HEK293 (cell line): Measurements from ENCODE around the gene RBBP5.
A peak's percentile ranks its signal among the peaks of the same experiment; 100 is the strongest.
"Not testable (repeated sequence)": the region's sequence is repeated elsewhere in the genome, so short reads cannot be mapped to it uniquely, and the experiment has no call there.

Experiments
- CTCF ChIA-PET: fragments of 350-600 bp; formaldehyde crosslinking; extraction: SDS; loops from one replicate; lab custom pipeline; 2021; ENCODE audit warnings: antibody characterized with exemption; lab: Yijun Ruan, JAX
- POLR2A ChIA-PET: fragments of 300-600 bp; formaldehyde crosslinking; extraction: SDS; loops from one replicate; lab custom pipeline; 2020; ENCODE audit warnings: antibody characterized with exemption, inconsistent platforms; lab: Yijun Ruan, JAX
- H3K27ac ChIP-seq: fragments of 200-500 bp; sonication (Bioruptor generic); 2 replicates; pipeline ENCODE4 v1.5.1; 2014; ENCODE audit warnings: low read depth, low read length, control low read depth, inconsistent platforms; ENCODE audit errors: extremely low read depth
- H3K36me3 ChIP-seq, 2 experiments: fragments of 200-500 bp in 1 of 2; sonication (Bioruptor generic) in 1 of 2; 1 replicate in 1 of 2; 2 replicates in 1 of 2; pipeline ENCODE4 v1.5.1; 2014 to 2017; ENCODE audit warnings: inconsistent platforms in 2 of 2, low read length in 2 of 2; ENCODE audit not compliant: control insufficient read depth in 2 of 2, insufficient read depth in 1 of 2
- H3K4me1 ChIP-seq: fragments of 200-500 bp; sonication (Bioruptor generic); 2 replicates; pipeline ENCODE4 v1.5.1; 2014; ENCODE audit warnings: mild to moderate bottlenecking, low read length, inconsistent platforms; ENCODE audit not compliant: control insufficient read depth, insufficient read depth
- H3K4me3 ChIP-seq: 2 replicates; pipeline ENCODE4 v1.5.1; 2011; ENCODE audit warnings: low read depth, mild to moderate bottlenecking, control low read depth, low read length, moderate library complexity
- H3K9me3 ChIP-seq: fragments of 200-500 bp; sonication (Bioruptor generic); 2 replicates; pipeline ENCODE4 v1.5.1; 2014; ENCODE audit warnings: low read depth, low read length, inconsistent platforms; ENCODE audit not compliant: control insufficient read depth, insufficient read depth
- HOXD13 ChIP-seq: sonication (generic); formaldehyde crosslinking; IDR thresholded peaks from 2 replicates; pipeline ENCODE4 v1.8.0; 2022; ENCODE audit warnings: missing genetic modification reagents, borderline replicate concordance
- KLF10 ChIP-seq: fragments of 450-650 bp; IDR thresholded peaks from 2 replicates; pipeline ENCODE4 v1.5.1; 2018; ENCODE audit warnings: missing biosample characterization, mild to moderate bottlenecking, missing genetic modification characterization
- SETDB1 ChIP-seq: IDR thresholded peaks from one replicate; pipeline ENCODE4 v1.6.1; 2017; ENCODE audit warnings: mild to moderate bottlenecking, low read length, moderate library complexity, mixed read lengths; ENCODE audit not compliant: insufficient read length
- TRIM28 ChIP-seq: IDR thresholded peaks from 2 replicates; pipeline ENCODE4 v1.6.1; 2011; ENCODE audit warnings: low read length, control low read depth, borderline replicate concordance
- ZBTB17 ChIP-seq: fragments of 450-650 bp; formaldehyde crosslinking; IDR thresholded peaks from 2 replicates; pipeline ENCODE4 v1.5.1; 2016; ENCODE audit warnings: missing biosample characterization, missing genetic modification characterization
- ZEB2 ChIP-seq: fragments of 450-650 bp; formaldehyde crosslinking; IDR thresholded peaks from 2 replicates; pipeline ENCODE4 v1.5.1; 2016; ENCODE audit warnings: missing biosample characterization, missing genetic modification characterization
- ZNF10 ChIP-seq: fragments of 450-650 bp; formaldehyde crosslinking; IDR thresholded peaks from 2 replicates; pipeline ENCODE4 v1.5.1; 2017; ENCODE audit warnings: missing biosample characterization, missing genetic modification characterization
- ZNF140 ChIP-seq: fragments of 450-650 bp; formaldehyde crosslinking; IDR thresholded peaks from 2 replicates; pipeline ENCODE4 v1.5.1; 2016; ENCODE audit warnings: missing biosample characterization, missing genetic modification characterization
- ZNF146 ChIP-seq: fragments of 450-650 bp; formaldehyde crosslinking; IDR thresholded peaks from 2 replicates; pipeline ENCODE4 v1.5.1; 2016; ENCODE audit warnings: missing biosample characterization, missing genetic modification characterization
- ZNF169 ChIP-seq: fragments of 450-650 bp; formaldehyde crosslinking; IDR thresholded peaks from 2 replicates; pipeline ENCODE4 v1.5.1; 2016; ENCODE audit warnings: missing biosample characterization, missing genetic modification characterization
- ZNF175 ChIP-seq: fragments of 450-650 bp; formaldehyde crosslinking; IDR thresholded peaks from 2 replicates; pipeline ENCODE4 v1.5.1; 2016; ENCODE audit warnings: missing biosample characterization, missing genetic modification characterization
- ZNF274 ChIP-seq, 2 experiments: fragments of 200-500 bp in 1 of 2; fragments of 450-650 bp in 1 of 2; sonication (Bioruptor generic) in 1 of 2; formaldehyde crosslinking in 1 of 2; IDR thresholded peaks; 2 replicates each; pipeline versions ENCODE4 v1.5.1 to v1.6.1; 2014 to 2016; ENCODE audit warnings: borderline replicate concordance in 1 of 2, inconsistent platforms in 1 of 2, low read length in 1 of 2, missing biosample characterization in 1 of 2, missing genetic modification characterization in 1 of 2
- ZNF311 ChIP-seq: fragments of 450-650 bp; formaldehyde crosslinking; IDR thresholded peaks from 2 replicates; pipeline ENCODE4 v1.5.1; 2017; ENCODE audit warnings: missing biosample characterization, missing genetic modification characterization, borderline replicate concordance
- ZNF341 ChIP-seq: fragments of 450-650 bp; formaldehyde crosslinking; IDR thresholded peaks from 2 replicates; pipeline ENCODE4; 2016; ENCODE audit warnings: low read depth, missing biosample characterization, missing genetic modification characterization
- ZNF394 ChIP-seq: fragments of 450-650 bp; formaldehyde crosslinking; IDR thresholded peaks from 2 replicates; pipeline ENCODE4 v1.5.1; 2016; ENCODE audit warnings: missing biosample characterization, missing genetic modification characterization, mild to moderate bottlenecking, moderate library complexity, borderline replicate concordance
- ZNF48 ChIP-seq: fragments of 450-650 bp; formaldehyde crosslinking; IDR thresholded peaks from 2 replicates; pipeline ENCODE4 v1.5.1; 2016; ENCODE audit warnings: missing biosample characterization, missing genetic modification characterization
- ZNF501 ChIP-seq: fragments of 450-650 bp; formaldehyde crosslinking; IDR thresholded peaks from 2 replicates; pipeline ENCODE4 v1.5.1; 2016; ENCODE audit warnings: missing biosample characterization, missing genetic modification characterization
- ZNF585B ChIP-seq: fragments of 450-650 bp; formaldehyde crosslinking; IDR thresholded peaks from 2 replicates; pipeline ENCODE4 v1.5.1; 2016; ENCODE audit warnings: missing biosample characterization, missing genetic modification characterization
- ZNF621 ChIP-seq: fragments of 450-650 bp; formaldehyde crosslinking; IDR thresholded peaks from 2 replicates; pipeline ENCODE4 v1.5.1; 2017; ENCODE audit warnings: missing biosample characterization, missing genetic modification characterization
- ZSCAN30 ChIP-seq: fragments of 450-650 bp; IDR thresholded peaks from 2 replicates; pipeline ENCODE4 v1.5.1; 2018; ENCODE audit warnings: missing biosample characterization, mild to moderate bottlenecking, missing genetic modification characterization, moderate library complexity
- TF ChIP-seq, protein P1 (sequence below): fragments of 450-650 bp; formaldehyde crosslinking; IDR thresholded peaks from 2 replicates; pipeline ENCODE4 v1.5.1; 2017; ENCODE audit warnings: missing biosample characterization, missing genetic modification characterization
- TF ChIP-seq, protein P2 (sequence below): fragments of 450-650 bp; IDR thresholded peaks from 2 replicates; pipeline ENCODE4 v1.5.1; 2018; ENCODE audit warnings: missing biosample characterization, missing genetic modification characterization
- TF ChIP-seq, protein P3 (sequence below): IDR thresholded peaks from 2 replicates; pipeline ENCODE4 v1.6.1; 2011; ENCODE audit warnings: mild to moderate bottlenecking, low read depth, low read length, borderline replicate concordance

RBBP5 gene

DNA sequence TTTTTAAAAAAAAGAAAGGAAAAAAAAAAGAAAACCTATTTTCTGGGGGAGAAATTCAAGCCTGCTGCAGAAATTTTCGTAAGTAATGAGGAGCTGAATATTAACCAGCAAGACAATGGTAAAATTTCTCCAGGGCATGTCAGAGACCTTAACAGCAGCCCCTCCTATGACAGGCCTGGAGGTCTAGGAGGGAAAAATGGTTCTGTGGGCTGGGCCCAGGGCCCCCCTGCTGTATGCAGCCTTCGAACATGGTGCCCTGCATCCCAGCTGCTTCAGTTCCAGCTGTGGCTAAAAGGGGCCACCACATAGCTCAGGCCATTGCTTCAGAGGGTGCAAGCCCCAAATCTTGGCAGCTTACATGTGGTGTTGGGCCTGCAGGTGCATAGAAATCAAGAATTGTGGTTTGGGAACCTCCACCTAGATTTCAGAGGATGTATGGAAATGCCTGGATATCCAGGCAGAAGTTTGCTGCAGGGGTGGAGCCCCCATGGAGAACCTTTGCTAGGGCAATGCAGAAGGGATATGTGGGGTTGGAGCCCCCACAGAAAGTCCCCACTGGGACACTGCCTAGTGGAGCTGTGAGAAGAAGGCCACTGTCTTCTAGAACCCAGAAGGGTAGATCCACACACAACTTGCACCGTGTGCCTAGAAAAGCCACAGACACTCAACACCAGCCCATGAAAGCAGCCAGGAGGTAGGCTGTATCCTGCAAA, 34.0 kb upstream of the RBBP5 start:
- H3K4me3 ChIP-seq, POLR2A ChIA-PET, H3K9me3 ChIP-seq, H3K27ac ChIP-seq, H3K4me1 ChIP-seq: not testable (repeated sequence)
- CTCF ChIA-PET = interaction anchor here (0.6 to 0.7 kb wide), 3 partner anchors 9 to 798 kb away, joined by 3 read pairs; no protein-coding TSS in a partner anchor
- H3K36me3 ChIP-seq = peaks cover 9 to 78% of the 10 kb centered on the region in 2 experiments
- TF ChIP-seq ZNF169 (tag by site-specific recombination) (0 out of 2 replicates have a peak, but pooled peaks have one; percentile 48), SETDB1 (peak; percentile 77), ZNF585B (tag by site-specific recombination) (peak; percentile 99)

DNA sequence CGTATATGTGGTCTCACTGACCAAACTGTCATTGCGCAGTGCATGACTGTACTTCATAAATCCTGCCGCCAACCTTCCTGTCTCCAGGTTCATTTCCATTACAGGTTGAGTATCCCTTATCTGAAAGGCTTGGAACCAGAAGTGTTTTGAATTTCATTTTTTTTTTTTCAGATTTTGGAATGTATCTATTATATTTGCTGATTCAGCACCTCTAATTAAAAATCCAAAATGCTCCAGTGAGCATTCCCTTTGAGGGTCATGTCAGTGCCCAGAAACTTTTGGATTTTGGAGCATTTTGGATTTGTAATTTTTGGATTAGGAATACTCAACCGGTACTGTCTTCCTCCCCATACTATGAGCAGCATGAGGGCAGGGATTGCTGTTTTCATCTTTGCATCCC, 30.7 kb upstream of the RBBP5 start:
- POLR2A ChIA-PET = no interaction called here
- Histone ChIP-seq H3K27ac (no peak overlapping the region), H3K4me3 (no peak overlapping the region), H3K36me3 (peaks cover 0 to 68% of the 10 kb centered on the region in 2 experiments; a peak in 2 of 3 replicates), H3K9me3 (no peaks in the 10 kb centered on the region), H3K4me1 (no peaks in the 10 kb centered on the region)
- CTCF ChIA-PET = interaction anchor here (1.3 to 1.8 kb wide), 2 partner anchors 11 to 163 kb away, joined by 4 to 16 read pairs; no protein-coding TSS in a partner anchor
- TF ChIP-seq, protein P1, sequence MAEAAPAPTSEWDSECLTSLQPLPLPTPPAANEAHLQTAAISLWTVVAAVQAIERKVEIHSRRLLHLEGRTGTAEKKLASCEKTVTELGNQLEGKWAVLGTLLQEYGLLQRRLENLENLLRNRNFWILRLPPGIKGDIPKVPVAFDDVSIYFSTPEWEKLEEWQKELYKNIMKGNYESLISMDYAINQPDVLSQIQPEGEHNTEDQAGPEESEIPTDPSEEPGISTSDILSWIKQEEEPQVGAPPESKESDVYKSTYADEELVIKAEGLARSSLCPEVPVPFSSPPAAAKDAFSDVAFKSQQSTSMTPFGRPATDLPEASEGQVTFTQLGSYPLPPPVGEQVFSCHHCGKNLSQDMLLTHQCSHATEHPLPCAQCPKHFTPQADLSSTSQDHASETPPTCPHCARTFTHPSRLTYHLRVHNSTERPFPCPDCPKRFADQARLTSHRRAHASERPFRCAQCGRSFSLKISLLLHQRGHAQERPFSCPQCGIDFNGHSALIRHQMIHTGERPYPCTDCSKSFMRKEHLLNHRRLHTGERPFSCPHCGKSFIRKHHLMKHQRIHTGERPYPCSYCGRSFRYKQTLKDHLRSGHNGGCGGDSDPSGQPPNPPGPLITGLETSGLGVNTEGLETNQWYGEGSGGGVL (tag by site-specific recombination) = no peak
- TF ChIP-seq ZNF10 (tag by site-specific recombination) (no peak), ZEB2 (tag by site-specific recombination) (no peak), ZNF341 (tag by site-specific recombination) (no peak), TRIM28 (no peak), ZNF146 (tag by site-specific recombination) (no peak), ZNF140 (tag by site-specific recombination) (no peak), KLF10 (tag by site-specific recombination) (no peak), HOXD13 (CRISPR knock-in tag) (no peak), ZNF394 (tag by site-specific recombination) (no peak)
- TF ChIP-seq, protein P2, sequence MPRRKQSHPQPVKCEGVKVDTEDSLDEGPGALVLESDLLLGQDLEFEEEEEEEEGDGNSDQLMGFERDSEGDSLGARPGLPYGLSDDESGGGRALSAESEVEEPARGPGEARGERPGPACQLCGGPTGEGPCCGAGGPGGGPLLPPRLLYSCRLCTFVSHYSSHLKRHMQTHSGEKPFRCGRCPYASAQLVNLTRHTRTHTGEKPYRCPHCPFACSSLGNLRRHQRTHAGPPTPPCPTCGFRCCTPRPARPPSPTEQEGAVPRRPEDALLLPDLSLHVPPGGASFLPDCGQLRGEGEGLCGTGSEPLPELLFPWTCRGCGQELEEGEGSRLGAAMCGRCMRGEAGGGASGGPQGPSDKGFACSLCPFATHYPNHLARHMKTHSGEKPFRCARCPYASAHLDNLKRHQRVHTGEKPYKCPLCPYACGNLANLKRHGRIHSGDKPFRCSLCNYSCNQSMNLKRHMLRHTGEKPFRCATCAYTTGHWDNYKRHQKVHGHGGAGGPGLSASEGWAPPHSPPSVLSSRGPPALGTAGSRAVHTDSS (tag by site-specific recombination) = no peak

DNA sequence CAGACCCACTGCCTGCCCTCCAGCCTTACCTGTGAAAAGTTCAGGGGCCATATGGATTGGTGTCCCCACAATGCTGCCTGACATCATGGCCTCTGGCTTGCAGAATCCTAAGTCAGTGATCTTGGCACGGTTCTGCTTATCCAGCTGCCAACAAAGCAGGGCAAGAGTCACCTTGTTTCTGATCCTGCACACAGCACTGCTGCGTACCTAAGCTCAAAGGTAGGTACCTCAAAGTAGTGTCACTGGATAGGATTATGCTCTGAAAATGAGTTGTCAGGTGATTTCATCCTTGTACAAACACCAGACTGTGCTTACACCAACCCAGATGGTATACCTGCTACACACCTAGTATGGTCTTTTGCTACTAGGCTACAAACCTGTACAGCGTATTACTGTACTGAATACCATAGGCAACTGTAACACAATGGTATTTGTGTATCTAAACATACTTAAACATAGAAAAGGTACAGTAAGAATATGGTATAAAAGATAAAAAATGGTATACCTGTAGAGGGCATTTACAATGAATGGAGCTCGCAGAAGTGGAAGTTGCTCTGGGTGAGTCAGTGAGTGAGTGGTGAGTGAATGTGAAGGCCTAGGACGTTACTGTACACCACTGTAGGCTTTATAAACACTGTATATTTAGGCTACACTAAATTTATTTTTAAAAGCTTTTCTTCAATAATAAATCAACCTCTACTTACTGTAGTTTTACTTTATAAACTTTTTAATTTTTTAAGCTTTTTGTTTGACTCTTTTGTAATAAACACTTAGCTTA, 29.1 kb upstream of the RBBP5 start:
- Histone ChIP-seq H3K4me1 (no peaks in the 10 kb centered on the region), H3K4me3 (no peak overlapping the region), H3K36me3 (peaks cover 0 to 60% of the 10 kb centered on the region in 2 experiments; a peak in 1 of 3 replicates), H3K27ac (no peak overlapping the region), H3K9me3 (no peaks in the 10 kb centered on the region)
- POLR2A ChIA-PET = no interaction called here
- CTCF ChIA-PET = interaction anchor here (0.7 to 1.8 kb wide), 5 partner anchors 9 to 161 kb away, joined by 3 to 16 read pairs (median 4); no protein-coding TSS in a partner anchor
- no peak for TF ChIP-seq ZBTB17 (tag by site-specific recombination)
- TF ChIP-seq, protein P3, sequence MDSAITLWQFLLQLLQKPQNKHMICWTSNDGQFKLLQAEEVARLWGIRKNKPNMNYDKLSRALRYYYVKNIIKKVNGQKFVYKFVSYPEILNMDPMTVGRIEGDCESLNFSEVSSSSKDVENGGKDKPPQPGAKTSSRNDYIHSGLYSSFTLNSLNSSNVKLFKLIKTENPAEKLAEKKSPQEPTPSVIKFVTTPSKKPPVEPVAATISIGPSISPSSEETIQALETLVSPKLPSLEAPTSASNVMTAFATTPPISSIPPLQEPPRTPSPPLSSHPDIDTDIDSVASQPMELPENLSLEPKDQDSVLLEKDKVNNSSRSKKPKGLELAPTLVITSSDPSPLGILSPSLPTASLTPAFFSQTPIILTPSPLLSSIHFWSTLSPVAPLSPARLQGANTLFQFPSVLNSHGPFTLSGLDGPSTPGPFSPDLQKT = no peak
- no peak for TF ChIP-seq ZNF48 (tag by site-specific recombination)
- no peak for TF ChIP-seq ZNF175 (tag by site-specific recombination)
- no peak for TF ChIP-seq ZNF274 (IDR thresholded peaks at IDR 0.05; ENCODE audit: low read length)
- TF ChIP-seq ZNF274 (tag by site-specific recombination; IDR thresholded peaks at IDR 0.05; ENCODE audit: borderline replicate concordance) = no peak
- TF ChIP-seq ZNF621 (tag by site-specific recombination) = no peak
- TF ChIP-seq, protein P2 (tag by site-specific recombination) = no peak
- TF ChIP-seq ZNF311 = no peak
- no peak for TF ChIP-seq ZNF140 (tag by site-specific recombination)
- no peak for TF ChIP-seq ZNF501 (tag by site-specific recombination)
- TF ChIP-seq ZSCAN30 (tag by site-specific recombination) = no peak
